ENCODE data around the gene PDE10A. TPM values are rescaled to one million over a fixed set of nuclear protein-coding genes. Genes with fewer than 3 reads are reported as not detected.

The PDE10A gene
- total RNA-seq, 1 donor from 2014 or later, result 14.4 TPM

- peaks cover 47% of the 10 kb centered on the region for H3K27me3 Mint-ChIP-seq
- TF ChIP-seq CTCF (IDR thresholded peaks at IDR 0.05; ENCODE audit: unreplicated experiment), result no peak
- H3K27ac Mint-ChIP-seq, result no peak overlapping the region
- no peaks in the 10 kb centered on the region for H3K9me3 Mint-ChIP-seq (ENCODE audit: low read depth)
- no peak overlapping the region for H3K4me3 Mint-ChIP-seq (ENCODE audit: low read depth)
- DNase-seq (ENCODE audit: low spot score, unreplicated experiment), result no peak
- H3K36me3 Mint-ChIP-seq (ENCODE audit: insufficient read depth), result no peaks in the 10 kb centered on the region
- peaks cover 2% of the 10 kb centered on the region for H3K4me1 Mint-ChIP-seq (ENCODE audit: low read depth)
These were observed 8.3 kb upstream of the PDE10A start for GRCh38 chr6:165671222-165671768.

- no peak for DNase-seq (ENCODE audit: low spot score, unreplicated experiment)
- Mint-ChIP-seq H3K36me3 (ENCODE audit: insufficient read depth) (no peaks in the 10 kb centered on the region), H3K27ac (no peak overlapping the region), H3K4me3 (ENCODE audit: low read depth) (no peak overlapping the region), H3K9me3 (ENCODE audit: low read depth) (no peaks in the 10 kb centered on the region), H3K4me1 (ENCODE audit: low read depth) (peaks cover 9% of the 10 kb centered on the region), H3K27me3 (peaks cover 60% of the 10 kb centered on the region)
- TF ChIP-seq CTCF (IDR thresholded peaks at IDR 0.05; ENCODE audit: unreplicated experiment), result no peak
These were observed 5.9 kb upstream of the PDE10A start for GRCh38 chr6:165668951-165669350.

GRCh38 chr6:165665384-165665672, 2.3 kb upstream of the PDE10A start:
- Mint-ChIP-seq H3K4me1 (ENCODE audit: low read depth) (peaks cover 12% of the 10 kb centered on the region), H3K36me3 (ENCODE audit: insufficient read depth) (no peaks in the 10 kb centered on the region), H3K27me3 (peaks cover 58% of the 10 kb centered on the region), H3K27ac (no peak overlapping the region), H3K4me3 (ENCODE audit: low read depth) (peak overlapping the region; percentile 53), H3K9me3 (ENCODE audit: low read depth) (no peaks in the 10 kb centered on the region)
- DNase-seq (ENCODE audit: low spot score, unreplicated experiment), result no peak
- TF ChIP-seq CTCF (IDR thresholded peaks at IDR 0.05; ENCODE audit: unreplicated experiment), result no peak

- no peak for DNase-seq (ENCODE audit: low spot score, unreplicated experiment)
- Mint-ChIP-seq H3K9me3 (ENCODE audit: low read depth) (no peaks in the 10 kb centered on the region), H3K36me3 (ENCODE audit: insufficient read depth) (no peaks in the 10 kb centered on the region), H3K4me1 (ENCODE audit: low read depth) (peaks cover 14% of the 10 kb centered on the region), H3K27ac (no peak overlapping the region), H3K27me3 (peaks cover 56% of the 10 kb centered on the region), H3K4me3 (ENCODE audit: low read depth) (peak overlapping the region; percentile 81)
- TF ChIP-seq CTCF (IDR thresholded peaks at IDR 0.05; ENCODE audit: unreplicated experiment), result peak; percentile 39
These were observed 1.7 kb upstream of the PDE10A start for GRCh38 chr6:165664559-165665383.

GRCh38 chr6:165663736-165664558, 906 bp upstream of the PDE10A start:
- Mint-ChIP-seq H3K27ac (peak overlapping the region; percentile 87), H3K36me3 (ENCODE audit: insufficient read depth) (no peaks in the 10 kb centered on the region), H3K4me1 (ENCODE audit: low read depth) (peaks cover 18% of the 10 kb centered on the region), H3K27me3 (peaks cover 52% of the 10 kb centered on the region), H3K9me3 (ENCODE audit: low read depth) (no peaks in the 10 kb centered on the region), H3K4me3 (ENCODE audit: low read depth) (peak overlapping the region; percentile 81)
- no peak for TF ChIP-seq CTCF (IDR thresholded peaks at IDR 0.05; ENCODE audit: unreplicated experiment)
- no peak for DNase-seq (ENCODE audit: low spot score, unreplicated experiment)
